Stimulated activated CD8-positive, alpha-beta memory T cell treated with anti-CD3 and anti-CD28 coated beads, Interleukin-7, amount 100 ng/mL, for 1 hour (primary cell): ENCODE results near the gene OR2M3.
"Not testable (repeated sequence)": the region's sequence is repeated elsewhere in the genome, so short reads cannot be mapped to it uniquely, and the experiment has no call there.

Source experiments
- DNase-seq, 2 donors: peaks; one replicate each; pipeline ENCODE4 v3.0.0-alpha.2; 2020; ENCODE audit warnings: low read depth in 2 of 2

Gene OR2M3

DNA sequence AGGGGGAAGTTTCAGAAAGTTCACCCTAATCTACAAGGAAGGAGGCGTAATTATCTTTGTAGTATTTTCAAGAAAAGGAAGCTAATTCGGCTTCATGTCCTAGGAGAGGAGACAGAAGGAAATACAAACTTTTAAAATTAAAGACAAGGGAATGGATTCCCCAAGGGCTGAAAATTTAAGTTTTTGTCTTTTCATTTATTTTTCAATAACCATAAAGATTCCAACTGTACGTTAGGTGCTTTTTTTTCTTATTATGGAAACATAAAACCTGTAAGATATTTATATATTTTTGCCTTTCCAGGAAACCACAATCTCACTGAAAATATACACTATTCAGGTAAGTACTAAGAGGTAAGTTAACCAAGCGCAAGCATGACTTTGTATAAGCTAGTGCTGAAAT is at the start of gene OR2M3:
Gene OR2M3, plus strand, starts transcription at position 301 of the 400 bp plus-strand sequence. CDS start 5,803 bp downstream, outside the sequence.
- DNase-seq: no peak

GRCh38 chr1:248152056-248152827 is 44.8 kb upstream of the OR2M3 start:
- no peak for DNase-seq

DNA sequence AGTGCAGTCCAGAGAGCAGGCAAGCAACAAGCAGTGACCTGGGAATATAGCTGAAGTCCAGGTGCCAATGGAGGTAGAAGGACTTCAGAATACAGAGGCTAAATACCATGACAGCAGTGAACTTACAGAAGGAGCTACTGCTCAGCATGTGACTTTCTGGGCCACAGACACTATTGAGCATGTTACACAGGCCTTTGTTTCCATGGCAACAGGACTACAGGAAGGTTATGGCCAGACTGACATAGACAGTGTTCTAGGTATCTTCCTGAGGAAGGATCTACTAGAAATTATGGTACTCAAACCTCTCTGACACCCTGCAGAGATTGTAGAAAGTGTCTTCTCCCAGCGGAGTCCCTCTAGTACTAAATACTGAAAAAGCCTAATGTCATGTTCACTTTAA is 41.1 kb upstream of the OR2M3 start:
- no peak for DNase-seq

DNA sequence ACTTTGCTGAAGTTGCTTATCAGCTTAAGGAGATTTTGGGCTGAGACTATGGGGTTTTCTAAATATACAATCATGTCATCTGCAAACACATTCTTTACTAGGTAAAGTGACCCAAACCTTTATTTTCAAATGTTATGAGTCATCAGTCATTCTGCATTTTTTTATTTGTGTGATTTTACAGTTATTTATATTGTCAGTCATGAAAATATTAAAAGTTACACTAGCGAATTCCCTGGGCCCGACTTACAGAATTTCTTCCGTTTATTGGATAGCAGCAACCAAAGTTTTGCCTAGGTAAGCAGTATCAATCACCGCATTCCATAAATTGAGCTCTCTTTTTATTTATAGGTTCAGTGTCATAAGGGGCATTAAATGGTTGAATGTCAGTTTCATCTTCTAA is 38.3 kb upstream of the OR2M3 start:
- no peak for DNase-seq

GRCh38 chr1:248164031-248164430 is 33.0 kb upstream of the OR2M3 start:
- no peak for DNase-seq

- no peak for DNase-seq
Observed at GRCh38 chr1:248165186-248165585, 31.9 kb upstream of the OR2M3 start.

GRCh38 chr1:248174521-248174920 is 22.5 kb upstream of the OR2M3 start, which contains the start of gene OR2M2:
TSS of gene OR2M2 (plus strand) at chr1:248174821. CDS start at chr1:248179986, 5,165 bp downstream.
- no peak for DNase-seq

DNA sequence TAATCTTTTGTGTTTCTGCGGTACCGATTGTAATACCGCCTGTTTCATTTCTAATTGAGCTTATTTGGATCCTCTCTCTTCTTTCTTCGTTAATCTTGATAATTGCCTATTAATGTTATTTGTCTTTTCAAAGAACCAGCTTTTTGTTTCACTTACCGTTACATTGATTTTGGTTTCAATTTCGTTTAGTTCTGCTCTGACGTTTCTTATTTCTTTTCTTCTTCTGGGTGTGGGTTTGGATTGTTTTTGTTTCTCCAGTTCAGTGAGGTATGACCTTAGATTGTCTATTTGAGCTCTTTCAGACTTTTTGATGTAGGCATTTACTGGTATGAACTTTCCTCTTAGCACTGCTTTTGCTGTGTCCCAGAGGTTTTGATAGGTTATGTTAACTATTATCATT is 13.1 kb upstream of the OR2M3 start:
- DNase-seq: no peak

DNA sequence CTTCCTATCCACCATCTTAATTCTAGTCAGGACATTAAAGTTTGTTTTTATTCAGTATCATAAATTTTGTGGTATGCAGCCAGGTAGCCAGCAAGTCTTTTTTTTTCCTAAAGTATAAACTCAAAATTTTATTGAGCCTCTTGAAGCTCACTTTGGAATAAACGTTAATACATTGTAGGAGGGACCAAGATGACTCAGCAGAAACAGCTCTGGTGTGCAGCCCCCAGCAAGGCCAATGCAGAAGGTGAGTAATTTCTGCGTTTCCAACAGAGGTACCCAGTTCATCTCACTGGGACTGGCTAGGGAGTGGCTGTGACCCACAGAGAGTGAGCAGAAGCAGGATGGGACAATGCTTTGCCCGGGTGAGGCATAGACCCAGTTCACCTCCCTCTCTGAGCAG is 9.7 kb upstream of the OR2M3 start:
- no peak for DNase-seq

DNA sequence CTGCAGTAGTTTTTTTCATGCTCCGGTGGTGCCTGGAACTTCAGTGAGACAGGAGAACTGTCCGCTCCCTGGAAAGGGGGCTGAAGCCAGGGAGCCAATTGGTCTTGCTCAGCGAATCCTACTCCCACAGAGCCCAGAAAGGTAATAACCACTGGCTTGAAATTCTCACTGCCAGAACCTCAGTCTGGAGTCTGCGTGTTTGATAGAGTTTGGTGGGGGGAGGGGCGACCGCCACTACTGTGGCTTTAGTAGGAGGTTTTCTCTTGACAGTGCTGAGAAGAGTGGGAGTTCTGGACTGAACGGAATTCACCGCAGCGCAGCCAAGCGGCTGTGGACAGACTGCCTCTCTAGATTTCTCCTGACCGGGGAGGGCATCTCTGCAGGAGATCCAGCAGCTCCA is 8.0 kb upstream of the OR2M3 start:
- DNase-seq: no peak

- DNase-seq: no peak
Observed at GRCh38 chr1:248194117-248194516, 2.9 kb upstream of the OR2M3 start.

DNA sequence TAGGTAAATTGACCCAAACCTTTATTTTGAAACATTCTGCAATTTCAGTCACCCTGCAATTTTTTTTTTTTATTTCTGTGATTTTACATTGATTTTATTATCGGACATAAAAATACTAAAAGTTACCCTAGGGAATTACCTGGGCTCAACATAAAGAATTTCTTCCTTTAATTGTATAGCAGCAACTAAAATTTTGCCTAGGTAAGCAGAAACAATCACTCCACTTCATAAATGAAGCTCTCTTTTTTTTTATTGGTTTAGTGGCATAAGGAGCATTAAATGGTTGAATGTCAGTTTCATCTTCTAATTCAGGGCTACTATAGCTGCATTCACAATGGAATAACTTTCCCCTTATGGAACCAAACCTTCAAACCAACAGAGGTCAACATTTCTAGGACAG is 18.8 kb downstream of the OR2M3 start:
- no peak for DNase-seq

DNA sequence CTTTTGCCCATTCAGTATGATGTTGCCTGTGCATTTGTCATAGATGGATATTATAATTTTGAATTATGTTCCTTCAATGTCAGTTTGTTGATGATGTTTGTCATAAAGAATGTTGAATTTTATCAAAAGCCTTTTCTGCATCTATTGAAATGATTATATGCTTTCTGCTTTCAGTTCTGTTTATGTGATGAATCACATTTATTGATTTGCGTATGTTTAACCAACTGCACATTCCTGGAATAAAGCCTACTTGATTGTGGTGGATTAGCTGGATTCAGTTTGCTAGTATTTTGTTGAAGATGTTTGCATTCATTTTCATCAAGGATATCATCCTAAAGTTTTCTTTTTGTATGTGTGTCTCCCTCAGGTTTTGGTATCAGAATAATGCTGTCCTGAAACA is 28.5 kb downstream of the OR2M3 start:
- DNase-seq: no peak

GRCh38 chr1:248229360-248229908 is 32.4 kb downstream of the OR2M3 start:
- DNase-seq: no peak

DNA sequence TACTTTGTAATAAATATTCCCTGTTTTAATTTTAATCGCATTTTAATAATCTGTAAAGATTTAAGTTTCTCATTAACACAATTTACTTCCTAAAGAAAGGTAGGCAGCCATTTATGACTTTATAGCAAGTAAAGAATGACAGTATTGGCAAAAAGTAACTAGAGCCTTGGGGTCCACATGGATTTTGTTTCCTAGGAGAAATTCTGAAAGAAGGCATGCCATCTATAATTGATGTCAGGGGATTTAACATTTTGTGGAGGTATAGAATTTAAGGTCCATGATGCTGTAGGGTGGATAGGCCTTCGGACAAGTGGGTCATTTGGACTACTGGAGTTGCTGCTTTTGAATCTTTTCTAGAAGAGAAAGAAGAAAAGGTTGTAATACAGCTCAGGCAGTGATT is 34.1 kb downstream of the OR2M3 start, which contains the start of gene OR2M4:
Gene OR2M4, plus strand, starts transcription at position 301 of the 400 bp plus-strand sequence. CDS start 7,512 bp downstream, outside the sequence.
- DNase-seq: no peak

- no peak for DNase-seq
Observed at GRCh38 chr1:248239478-248239877, 42.4 kb downstream of the OR2M3 start.

- DNase-seq: no peak
Observed at GRCh38 chr1:248243204-248243603, 46.1 kb downstream of the OR2M3 start.

DNA sequence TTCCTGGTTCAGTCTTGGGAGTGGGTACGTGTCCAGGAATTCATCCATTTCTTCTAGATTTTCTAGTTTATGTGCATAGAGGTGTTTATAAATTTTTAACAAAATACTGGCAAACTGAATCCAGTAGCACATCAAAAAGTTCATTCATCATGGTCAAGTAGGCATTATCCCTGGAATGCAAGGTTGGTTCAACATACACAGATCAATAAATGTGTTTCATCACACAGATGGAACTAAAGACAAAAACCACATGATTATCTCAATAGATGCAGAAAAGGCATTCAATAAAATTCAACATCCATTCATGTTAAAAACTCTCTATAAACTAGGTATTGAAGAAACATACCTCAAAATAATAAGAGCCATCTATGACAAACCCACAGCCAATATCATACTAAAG is 62.2 kb downstream of the OR2M3 start:
- DNase-seq: not testable (repeated sequence)
